CD4-positive, alpha-beta T cell (primary cell): Measurements from ENCODE around the gene CBFA2T3. TPM values are rescaled to one million over a fixed set of nuclear protein-coding genes. Genes with fewer than 3 reads are reported as not detected.

Experiments used
- ATAC-seq: fragments of 200-7000 bp; cut with Tn5 transposase; one replicate; pipeline ENCODE4 v1.10.0; 2022; ENCODE audit warnings: mild to moderate bottlenecking; ENCODE audit not compliant: poor library complexity
- CTCF ChIA-PET: fragments of 350-600 bp; sonication (Branson Sonifier 250); formaldehyde crosslinking; loops from one replicate; lab custom pipeline; 2021; ENCODE audit warnings: antibody characterized with exemption, inconsistent platforms; lab: Charles Lee
- POLR2A ChIA-PET: fragments of 350-600 bp; sonication (Branson Sonifier 250); formaldehyde crosslinking; loops from one replicate; lab custom pipeline; 2021; ENCODE audit warnings: antibody characterized with exemption, inconsistent platforms; lab: Charles Lee
- DNase-seq, 14 experiments: peaks; one replicate each; pipeline ENCODE4 v3.0.0-alpha.2; 2013 to 2020; ENCODE audit warnings: mixed read lengths in 2 of 14
- H3K27ac ChIP-seq, 2 donors: one replicate each; pipeline versions ENCODE4 v1.5.1 to v1.7.0; 2013; ENCODE audit warnings: low read length in 2 of 2, low read depth in 1 of 2, mild to moderate bottlenecking in 1 of 2
- H3K27me3 ChIP-seq, 2 experiments: 1 replicate in 1 of 2; 2 replicates in 1 of 2; pipeline versions ENCODE4 v1.6.1 to v1.7.0; 2013; ENCODE audit warnings: low read length in 2 of 2, control low read depth in 1 of 2, mild to moderate bottlenecking in 1 of 2, moderate library complexity in 1 of 2; ENCODE audit not compliant: insufficient read depth in 2 of 2, control insufficient read depth in 1 of 2
- H3K36me3 ChIP-seq: one replicate; pipeline ENCODE4 v1.6.1; 2013; ENCODE audit warnings: low read length, control low read depth; ENCODE audit not compliant: insufficient read depth
- H3K4me1 ChIP-seq: one replicate; pipeline ENCODE4 v1.6.1; 2013; ENCODE audit warnings: low read length, control low read depth; ENCODE audit not compliant: insufficient read depth
- H3K4me3 ChIP-seq: one replicate; pipeline ENCODE4 v1.5.1; 2013; ENCODE audit warnings: mild to moderate bottlenecking, low read length, moderate library complexity
- H3K9me3 ChIP-seq, 2 experiments: 1 replicate in 1 of 2; 2 replicates in 1 of 2; pipeline versions ENCODE4 v1.6.1 to v1.7.0; 2013; ENCODE audit warnings: low read length in 2 of 2, mild to moderate bottlenecking in 2 of 2, control low read depth in 1 of 2, moderate library complexity in 1 of 2; ENCODE audit not compliant: control insufficient read depth in 1 of 2, insufficient read depth in 1 of 2
- H3K27ac Mint-ChIP-seq: one replicate; pipeline ENCODE4 v1.8.0; 2020; ENCODE audit warnings: mixed read lengths
- H3K27me3 Mint-ChIP-seq: one replicate; pipeline ENCODE4 v1.8.0; 2021; ENCODE audit warnings: mixed read lengths
- H3K36me3 Mint-ChIP-seq: one replicate; pipeline ENCODE4 v1.8.0; 2021; ENCODE audit warnings: low read depth, mixed read lengths
- H3K4me1 Mint-ChIP-seq: one replicate; pipeline ENCODE4 v1.8.0; 2021; ENCODE audit warnings: low read depth, mixed read lengths
- H3K4me3 Mint-ChIP-seq: one replicate; pipeline ENCODE4 v1.8.0; 2020; ENCODE audit warnings: mild to moderate bottlenecking, mixed read lengths
- H3K9me3 Mint-ChIP-seq: one replicate; pipeline ENCODE4 v1.8.0; 2020; ENCODE audit warnings: mixed read lengths
- CTCF ChIP-seq: fragments of 200-600 bp; IDR thresholded peaks from one replicate; pipeline ENCODE4 v1.8.0; 2022; ENCODE audit warnings: antibody characterized with exemption, mild to moderate bottlenecking
- intact Hi-C, 2 experiments: fragments of 100-400 bp; cut with DNase I in 1 of 2; cut with micrococcal nuclease in 1 of 2; formaldehyde crosslinking; loops; one replicate each; pipeline versions ENCODE4 v1.15.1 to v1.9.0; 2023 to 2025; cut with DNase I, micrococcal nuclease
- total RNA-seq, 174 experiments: library from RNA in 2 of 174; stranded (reverse) in 2 of 174; gene quantifications; one replicate each; pipeline ENCODE4 v1.2.3 and lab custom pipeline; 2021 to 2026

CBFA2T3 gene
- total RNA-seq, 2 experiments from 2014 or later = 0.80 to 1.6 TPM

DNA sequence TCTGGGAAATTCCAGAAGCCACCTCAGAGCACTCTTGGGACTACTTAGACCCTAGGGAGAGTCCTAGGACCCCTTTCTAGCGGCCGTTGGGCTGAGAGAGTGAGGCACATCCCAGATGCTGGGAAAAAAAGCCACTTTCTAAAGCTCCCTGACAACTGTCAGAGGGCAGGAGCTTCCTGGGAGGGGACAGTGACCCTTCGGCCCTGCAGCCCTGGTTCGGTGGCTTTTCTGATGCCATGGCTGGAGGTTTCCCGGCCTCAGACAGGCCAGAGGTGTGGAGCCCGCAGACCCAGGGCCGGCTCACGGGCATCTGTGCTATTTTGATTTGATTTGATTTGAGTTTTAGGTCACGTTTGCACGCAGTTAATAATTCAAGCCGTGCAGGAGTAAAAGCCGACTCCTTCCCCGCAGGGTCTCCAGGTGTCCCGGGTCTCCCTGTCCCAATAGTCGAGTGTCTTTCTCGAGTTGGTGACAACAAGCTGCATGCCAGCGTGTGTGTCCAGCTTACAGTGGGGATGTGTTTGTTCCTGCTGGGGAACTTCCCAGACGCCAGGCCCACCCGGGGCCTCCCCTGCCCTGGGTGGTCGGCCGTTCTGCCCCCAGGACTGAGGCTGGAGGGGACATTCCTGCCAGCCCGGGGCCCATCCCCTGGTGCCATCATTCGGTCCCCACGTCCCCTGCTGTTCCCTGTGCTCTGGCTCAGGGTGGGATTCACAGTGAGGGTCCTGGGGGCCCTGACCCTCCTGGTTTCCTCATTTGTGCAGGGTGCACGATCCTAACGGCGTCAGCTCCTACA lies 1.0 kb upstream of the CBFA2T3 start:
- no peaks in the 10 kb centered on the region for H3K4me1 Mint-ChIP-seq
- intact Hi-C loops = no loop called here
- ChIA-PET POLR2A (no interaction called here), CTCF (no interaction called here)
- Histone ChIP-seq H3K9me3 (peaks cover 0 to 43% of the 10 kb centered on the region in 2 experiments), H3K4me1 (peaks cover 11% of the 10 kb centered on the region), H3K36me3 (no peaks in the 10 kb centered on the region), H3K27me3 (peaks cover 36 to 41% of the 10 kb centered on the region in 2 experiments), H3K4me3 (no peak overlapping the region), H3K27ac (no peak overlapping the region)
- no peaks in the 10 kb centered on the region for H3K9me3 Mint-ChIP-seq
- no peak for ATAC-seq
- H3K4me3 Mint-ChIP-seq = no peak overlapping the region
- DNase-seq = no peak
- no peaks in the 10 kb centered on the region for H3K36me3 Mint-ChIP-seq
- no peak overlapping the region for H3K27ac Mint-ChIP-seq
- TF ChIP-seq CTCF = no peak
- peaks cover 27% of the 10 kb centered on the region for H3K27me3 Mint-ChIP-seq

DNA sequence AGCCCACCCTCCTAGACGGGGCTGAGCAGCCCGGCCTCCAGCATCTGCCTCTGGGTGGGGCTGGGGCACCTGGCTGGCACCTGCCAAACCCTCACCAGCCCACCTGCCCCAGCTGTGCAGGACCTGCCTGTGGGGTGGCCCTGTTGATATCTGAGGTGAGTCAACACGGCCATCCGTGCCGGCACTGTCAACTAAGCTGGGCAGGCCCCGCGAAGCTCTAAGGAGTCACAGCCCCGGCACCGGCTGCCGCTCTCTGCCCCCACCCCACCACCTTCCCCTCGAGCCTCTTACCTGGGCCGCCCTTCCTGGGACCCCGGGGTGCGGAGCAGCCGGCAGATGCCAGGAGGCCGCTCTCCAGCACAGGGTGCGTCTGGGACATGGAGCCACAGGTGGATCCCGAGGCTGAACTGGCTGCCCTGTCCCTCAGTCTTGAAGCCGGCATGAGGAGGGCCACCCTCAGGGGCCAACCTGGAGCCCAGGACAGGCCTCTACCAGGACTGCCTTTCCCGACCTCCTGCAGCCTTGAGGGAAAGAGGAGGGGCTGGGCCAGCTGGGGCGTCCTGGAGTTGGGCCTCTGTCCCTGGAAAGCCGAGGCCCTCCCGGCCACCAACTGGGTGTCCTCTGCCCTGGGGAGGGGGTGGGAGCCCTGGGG lies 515 bp downstream of the CBFA2T3 start:
- H3K4me1 ChIP-seq = peaks cover 11% of the 10 kb centered on the region
- no peaks in the 10 kb centered on the region for H3K36me3 Mint-ChIP-seq
- peaks cover 27% of the 10 kb centered on the region for H3K27me3 Mint-ChIP-seq
- H3K4me3 ChIP-seq = peak overlapping the region; percentile 34
- H3K9me3 Mint-ChIP-seq = no peaks in the 10 kb centered on the region
- TF ChIP-seq CTCF = no peak
- H3K27ac ChIP-seq = no peak overlapping the region
- H3K9me3 ChIP-seq = peaks cover 0 to 43% of the 10 kb centered on the region in 2 experiments
- no peak overlapping the region for H3K27ac Mint-ChIP-seq
- DNase-seq = peak in 1 of 14 experiments; percentile 39
- ATAC-seq = no peak
- H3K36me3 ChIP-seq = no peaks in the 10 kb centered on the region
- no peak overlapping the region for H3K4me3 Mint-ChIP-seq
- ChIA-PET CTCF (no interaction called here), POLR2A (no interaction called here)
- no peaks in the 10 kb centered on the region for H3K4me1 Mint-ChIP-seq
- peaks cover 36 to 41% of the 10 kb centered on the region in 2 experiments for H3K27me3 ChIP-seq
- intact Hi-C loops = no loop called here

DNA sequence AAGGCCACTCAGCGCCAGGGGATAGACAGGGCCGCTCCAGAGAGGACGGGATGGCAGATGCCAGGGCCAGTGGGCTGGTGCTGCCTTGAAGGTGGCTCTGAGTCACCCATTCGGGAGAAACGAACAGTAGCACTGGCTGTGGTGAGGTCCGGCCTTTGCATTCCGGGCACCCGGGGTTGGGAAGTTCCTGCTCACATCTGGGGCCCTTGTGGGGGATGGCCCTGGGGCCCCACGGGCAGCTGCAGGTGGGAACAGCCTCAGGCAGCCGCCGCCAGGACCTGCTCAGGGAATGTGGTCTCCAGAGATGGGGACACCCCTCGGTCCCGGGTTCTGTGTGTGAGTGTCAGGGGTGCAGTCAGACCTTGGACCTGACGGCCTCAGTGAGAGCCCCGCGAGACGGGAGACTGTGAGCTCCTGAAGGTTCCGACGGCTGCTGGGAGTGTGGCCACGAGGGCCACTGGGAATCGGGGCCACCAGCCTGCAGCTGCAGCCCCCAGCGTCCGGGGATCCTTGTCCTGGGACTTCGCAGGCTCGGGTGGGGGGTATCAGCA lies 1.4 kb downstream of the CBFA2T3 start:
- ATAC-seq (no peak), DNase-seq (peak in 2 of 14 experiments; percentile 42 to 45)
- Histone ChIP-seq H3K4me3 (peak overlapping the region; percentile 34), H3K4me1 (peaks cover 11% of the 10 kb centered on the region), H3K27me3 (peaks cover 36 to 41% of the 10 kb centered on the region in 2 experiments), H3K36me3 (no peaks in the 10 kb centered on the region), H3K9me3 (peaks cover 0 to 43% of the 10 kb centered on the region in 2 experiments), H3K27ac (no peak overlapping the region)
- Mint-ChIP-seq H3K36me3 (no peaks in the 10 kb centered on the region), H3K27me3 (peaks cover 27% of the 10 kb centered on the region), H3K9me3 (no peaks in the 10 kb centered on the region), H3K27ac (no peak overlapping the region), H3K4me3 (no peak overlapping the region), H3K4me1 (no peaks in the 10 kb centered on the region)
- intact Hi-C loops = no loop called here
- ChIA-PET POLR2A (no interaction called here), CTCF (no interaction called here)
- TF ChIP-seq CTCF = no peak
